K562 (cell line): ENCODE data around the gene UBE2G2.

ENCODE experiments used
- CBFB ChIP-seq: sonication (generic); formaldehyde crosslinking; IDR thresholded peaks from 2 replicates; pipeline ENCODE4 v1.4.0; 2020; ENCODE audit warnings: mild to moderate bottlenecking, missing genetic modification reagents
- CHCHD3 ChIP-seq: fragments of 250-450 bp; sonication (Bioruptor Pico); IDR thresholded peaks from 2 replicates; pipeline ENCODE4 v2.1.2; 2022; ENCODE audit warnings: mild to moderate bottlenecking
- HDAC6 ChIP-seq: IDR thresholded peaks from 2 replicates; pipeline ENCODE4 v1.6.1; 2012; ENCODE audit warnings: low read depth, mild to moderate bottlenecking, control low read depth, inconsistent platforms, low read length, moderate library complexity
- NEUROD1 ChIP-seq: fragments of 150-350 bp; IDR thresholded peaks from 2 replicates; pipeline ENCODE4 v1.6.1; 2014; ENCODE audit warnings: borderline replicate concordance, low read length, low read depth; ENCODE audit not compliant: partially characterized antibody
- NR2F6 ChIP-seq: fragments of 450-650 bp; formaldehyde crosslinking; IDR thresholded peaks from 2 replicates; pipeline ENCODE4 v1.4.0; 2020; ENCODE audit warnings: mild to moderate bottlenecking
- TF ChIP-seq, protein P1 (sequence below), 3 experiments: IDR thresholded peaks in 2 of 3; conservative IDR thresholded peaks in 1 of 3; 2 replicates each; pipeline ENCODE4 v1.5.1; 2011 to 2012; ENCODE audit warnings: low read length in 3 of 3, mild to moderate bottlenecking in 3 of 3, control low read depth in 2 of 3, improper control_type of control experiment in 1 of 3, inconsistent platforms in 1 of 3, low read depth in 1 of 3, mixed read lengths in 1 of 3, moderate library complexity in 1 of 3; ENCODE audit not compliant: insufficient read depth in 2 of 3
- TF ChIP-seq, protein P2 (sequence below): fragments of 450-650 bp; IDR thresholded peaks from 2 replicates; pipeline ENCODE4 v1.6.1; 2017; ENCODE audit warnings: mild to moderate bottlenecking, moderate library complexity
- TF ChIP-seq, protein P3 (sequence below): sonication (generic); formaldehyde crosslinking; IDR thresholded peaks from 2 replicates; pipeline ENCODE4 v1.8.1; 2022; ENCODE audit warnings: missing genetic modification reagents

DNA sequence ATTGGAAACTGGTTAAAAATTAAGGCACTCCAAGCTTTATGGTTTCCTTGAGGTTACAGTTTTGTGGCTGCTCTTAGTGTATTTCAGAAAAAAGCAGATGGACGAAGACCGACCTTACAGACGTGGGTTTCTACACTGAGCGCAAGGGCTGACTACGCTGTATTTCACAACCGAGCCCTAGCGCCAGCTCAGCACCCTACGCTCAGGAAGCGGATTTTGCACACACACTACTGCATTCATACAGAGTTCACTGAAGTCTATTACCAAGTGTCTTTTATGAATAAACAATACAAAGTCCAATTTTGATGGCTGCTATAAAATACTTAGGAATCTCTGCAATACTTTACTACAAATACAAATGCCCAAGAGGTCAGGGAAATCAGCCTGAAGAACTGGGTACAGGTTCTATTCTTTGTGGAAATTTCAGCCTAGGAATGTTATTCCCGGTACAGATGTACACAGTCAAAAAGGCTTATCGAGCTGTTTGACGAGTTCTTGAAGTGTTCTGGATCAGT, 48.1 kb upstream of the UBE2G2 start:
- no peak for TF ChIP-seq CBFB
- TF ChIP-seq, protein P1, sequence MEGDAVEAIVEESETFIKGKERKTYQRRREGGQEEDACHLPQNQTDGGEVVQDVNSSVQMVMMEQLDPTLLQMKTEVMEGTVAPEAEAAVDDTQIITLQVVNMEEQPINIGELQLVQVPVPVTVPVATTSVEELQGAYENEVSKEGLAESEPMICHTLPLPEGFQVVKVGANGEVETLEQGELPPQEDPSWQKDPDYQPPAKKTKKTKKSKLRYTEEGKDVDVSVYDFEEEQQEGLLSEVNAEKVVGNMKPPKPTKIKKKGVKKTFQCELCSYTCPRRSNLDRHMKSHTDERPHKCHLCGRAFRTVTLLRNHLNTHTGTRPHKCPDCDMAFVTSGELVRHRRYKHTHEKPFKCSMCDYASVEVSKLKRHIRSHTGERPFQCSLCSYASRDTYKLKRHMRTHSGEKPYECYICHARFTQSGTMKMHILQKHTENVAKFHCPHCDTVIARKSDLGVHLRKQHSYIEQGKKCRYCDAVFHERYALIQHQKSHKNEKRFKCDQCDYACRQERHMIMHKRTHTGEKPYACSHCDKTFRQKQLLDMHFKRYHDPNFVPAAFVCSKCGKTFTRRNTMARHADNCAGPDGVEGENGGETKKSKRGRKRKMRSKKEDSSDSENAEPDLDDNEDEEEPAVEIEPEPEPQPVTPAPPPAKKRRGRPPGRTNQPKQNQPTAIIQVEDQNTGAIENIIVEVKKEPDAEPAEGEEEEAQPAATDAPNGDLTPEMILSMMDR (IDR thresholded peaks at IDR 0.05 in 2 of 3, conservative IDR thresholded peaks at IDR 0.05 in 1 of 3; ENCODE audit: insufficient read depth in 2 of 3, low read depth in 1 of 3, low read length in 3 of 3) = no peak
- TF ChIP-seq NR2F6 = no peak
- no peak for TF ChIP-seq HDAC6
- TF ChIP-seq, protein P2, sequence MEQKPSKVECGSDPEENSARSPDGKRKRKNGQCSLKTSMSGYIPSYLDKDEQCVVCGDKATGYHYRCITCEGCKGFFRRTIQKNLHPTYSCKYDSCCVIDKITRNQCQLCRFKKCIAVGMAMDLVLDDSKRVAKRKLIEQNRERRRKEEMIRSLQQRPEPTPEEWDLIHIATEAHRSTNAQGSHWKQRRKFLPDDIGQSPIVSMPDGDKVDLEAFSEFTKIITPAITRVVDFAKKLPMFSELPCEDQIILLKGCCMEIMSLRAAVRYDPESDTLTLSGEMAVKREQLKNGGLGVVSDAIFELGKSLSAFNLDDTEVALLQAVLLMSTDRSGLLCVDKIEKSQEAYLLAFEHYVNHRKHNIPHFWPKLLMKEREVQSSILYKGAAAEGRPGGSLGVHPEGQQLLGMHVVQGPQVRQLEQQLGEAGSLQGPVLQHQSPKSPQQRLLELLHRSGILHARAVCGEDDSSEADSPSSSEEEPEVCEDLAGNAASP = no peak
- TF ChIP-seq, protein P3, sequence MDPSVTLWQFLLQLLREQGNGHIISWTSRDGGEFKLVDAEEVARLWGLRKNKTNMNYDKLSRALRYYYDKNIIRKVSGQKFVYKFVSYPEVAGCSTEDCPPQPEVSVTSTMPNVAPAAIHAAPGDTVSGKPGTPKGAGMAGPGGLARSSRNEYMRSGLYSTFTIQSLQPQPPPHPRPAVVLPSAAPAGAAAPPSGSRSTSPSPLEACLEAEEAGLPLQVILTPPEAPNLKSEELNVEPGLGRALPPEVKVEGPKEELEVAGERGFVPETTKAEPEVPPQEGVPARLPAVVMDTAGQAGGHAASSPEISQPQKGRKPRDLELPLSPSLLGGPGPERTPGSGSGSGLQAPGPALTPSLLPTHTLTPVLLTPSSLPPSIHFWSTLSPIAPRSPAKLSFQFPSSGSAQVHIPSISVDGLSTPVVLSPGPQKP (CRISPR knock-in tag) = no peak
- TF ChIP-seq CHCHD3 (CRISPR knock-in tag) = no peak
- no peak for TF ChIP-seq NEUROD1
